ENCODE results near the gene UBAP1L.

Gene UBAP1L

GRCh38 chr15:65072617-65073016, 42.4 kb downstream of the UBAP1L start:
- no peak for DNase-seq (ENCODE audit: low read depth in 1 of 2, low spot score in 1 of 2)
- TF ChIP-seq JUND (IDR thresholded peaks at IDR 0.05; ENCODE audit: low read depth) = no peak
- in situ Hi-C loops (cut with HindIII; ENCODE audit: low pct_unique_long_range_greater_than_20kb, low sequenced_read_pairs) = no loop called here

- no peak for TF ChIP-seq JUND (IDR thresholded peaks at IDR 0.05; ENCODE audit: low read depth)
These were observed 43.0 kb downstream of the UBAP1L start for GRCh38 chr15:65072027-65072426.

GRCh38 chr15:65071381-65071811, 43.6 kb downstream of the UBAP1L start:
- in situ Hi-C loops (cut with HindIII; ENCODE audit: low pct_unique_long_range_greater_than_20kb, low sequenced_read_pairs) = no loop called here
- DNase-seq (ENCODE audit: low read depth in 1 of 2, low spot score in 1 of 2) = no peak
- TF ChIP-seq JUND (IDR thresholded peaks at IDR 0.05; ENCODE audit: low read depth) = no peak

More at GRCh38 chr15:65072027-65072426, 43.0 kb downstream of the UBAP1L start:
- DNase-seq (ENCODE audit: low read depth in 1 of 2, low spot score in 1 of 2) = no peak
- in situ Hi-C loops (cut with HindIII; ENCODE audit: low pct_unique_long_range_greater_than_20kb, low sequenced_read_pairs) = no loop called here

GRCh38 chr15:65069779-65070546, 45.0 kb downstream of the UBAP1L start:
- in situ Hi-C loops (cut with HindIII; ENCODE audit: low pct_unique_long_range_greater_than_20kb, low sequenced_read_pairs) = no loop called here
- no peak for DNase-seq (ENCODE audit: low read depth in 1 of 2, low spot score in 1 of 2)

GRCh38 chr15:65069179-65069578, 45.8 kb downstream of the UBAP1L start:
- no peak for DNase-seq (ENCODE audit: low read depth in 1 of 2, low spot score in 1 of 2)
- in situ Hi-C loops (cut with HindIII; ENCODE audit: low pct_unique_long_range_greater_than_20kb, low sequenced_read_pairs) = no loop called here

More at GRCh38 chr15:65069779-65070546, 45.0 kb downstream of the UBAP1L start:
- no peak for TF ChIP-seq JUND (IDR thresholded peaks at IDR 0.05; ENCODE audit: low read depth)

GRCh38 chr15:65068403-65068788, 46.6 kb downstream of the UBAP1L start:
- TF ChIP-seq JUND (IDR thresholded peaks at IDR 0.05; ENCODE audit: low read depth) = no peak
- no peak for DNase-seq (ENCODE audit: low read depth in 1 of 2, low spot score in 1 of 2)
- in situ Hi-C loops (cut with HindIII; ENCODE audit: low pct_unique_long_range_greater_than_20kb, low sequenced_read_pairs) = no loop called here

More at GRCh38 chr15:65069179-65069578, 45.8 kb downstream of the UBAP1L start:
- TF ChIP-seq JUND (IDR thresholded peaks at IDR 0.05; ENCODE audit: low read depth) = no peak

GRCh38 chr15:65067645-65068402, 47.2 kb downstream of the UBAP1L start, which contains the start of gene RASL12:
TSS of gene RASL12 (minus strand) at chr15:65067991. CDS start at chr15:65067835, 156 bp downstream.
- in situ Hi-C loops (cut with HindIII; ENCODE audit: low pct_unique_long_range_greater_than_20kb, low sequenced_read_pairs) = no loop called here
- TF ChIP-seq JUND (IDR thresholded peaks at IDR 0.05; ENCODE audit: low read depth) = no peak
- no peak for DNase-seq (ENCODE audit: low read depth in 1 of 2, low spot score in 1 of 2)

GRCh38 chr15:65067317-65067644, 47.7 kb downstream of the UBAP1L start:
- TF ChIP-seq JUND (IDR thresholded peaks at IDR 0.05; ENCODE audit: low read depth) = no peak
- no peak for DNase-seq (ENCODE audit: low read depth in 1 of 2, low spot score in 1 of 2)
- in situ Hi-C loops (cut with HindIII; ENCODE audit: low pct_unique_long_range_greater_than_20kb, low sequenced_read_pairs) = no loop called here

GRCh38 chr15:65066635-65067316, 48.2 kb downstream of the UBAP1L start:
- in situ Hi-C loops (cut with HindIII; ENCODE audit: low pct_unique_long_range_greater_than_20kb, low sequenced_read_pairs) = no loop called here
- no peak for TF ChIP-seq JUND (IDR thresholded peaks at IDR 0.05; ENCODE audit: low read depth)
- no peak for DNase-seq (ENCODE audit: low read depth in 1 of 2, low spot score in 1 of 2)

GRCh38 chr15:65066001-65066634, 48.9 kb downstream of the UBAP1L start:
- in situ Hi-C loops (cut with HindIII; ENCODE audit: low pct_unique_long_range_greater_than_20kb, low sequenced_read_pairs) = no loop called here
- DNase-seq (ENCODE audit: low read depth in 1 of 2, low spot score in 1 of 2) = no peak
- no peak for TF ChIP-seq JUND (IDR thresholded peaks at IDR 0.05; ENCODE audit: low read depth)

GRCh38 chr15:65062726-65063125, 52.3 kb downstream of the UBAP1L start:
- TF ChIP-seq JUND (IDR thresholded peaks at IDR 0.05; ENCODE audit: low read depth) = no peak
- in situ Hi-C loops (cut with HindIII; ENCODE audit: low pct_unique_long_range_greater_than_20kb, low sequenced_read_pairs) = no loop called here
- DNase-seq (ENCODE audit: low read depth in 1 of 2, low spot score in 1 of 2) = no peak

- in situ Hi-C loops (cut with HindIII; ENCODE audit: low pct_unique_long_range_greater_than_20kb, low sequenced_read_pairs) = no loop called here
- DNase-seq (ENCODE audit: low read depth in 1 of 2, low spot score in 1 of 2) = no peak
- no peak for TF ChIP-seq JUND (IDR thresholded peaks at IDR 0.05; ENCODE audit: low read depth)
These were observed 52.9 kb downstream of the UBAP1L start for GRCh38 chr15:65062061-65062460.

All from T47D (cell line).